ENCODE data around the gene FGF19. TPM values are rescaled to one million over a fixed set of nuclear protein-coding genes. Genes with fewer than 3 reads are reported as not detected.

FGF19 gene
- total and polyA plus RNA-seq, 5 donors, result not detected

- DNase-seq (no peak), ATAC-seq (no peak)
- Histone ChIP-seq H3K9me3 (ENCODE audit: control insufficient read depth, low read length) (no peaks in the 10 kb centered on the region), H3K27me3 (ENCODE audit: control insufficient read depth, insufficient read depth) (no peaks in the 10 kb centered on the region), H3K27ac (ENCODE audit: low read length) (no peak overlapping the region), H3K4me1 (ENCODE audit: control insufficient read depth, insufficient read depth, low read length) (no peaks in the 10 kb centered on the region), H3K4me3 (ENCODE audit: low read length) (no peak overlapping the region)
- intact Hi-C loops (cut with DNase I), result no loop called here
- WGBS, result 88% methylated on average over 2 of the region's 2 CpGs
Measured at GRCh38 chr11:69734367-69734766, 30.5 kb upstream of the FGF19 start.

DNA sequence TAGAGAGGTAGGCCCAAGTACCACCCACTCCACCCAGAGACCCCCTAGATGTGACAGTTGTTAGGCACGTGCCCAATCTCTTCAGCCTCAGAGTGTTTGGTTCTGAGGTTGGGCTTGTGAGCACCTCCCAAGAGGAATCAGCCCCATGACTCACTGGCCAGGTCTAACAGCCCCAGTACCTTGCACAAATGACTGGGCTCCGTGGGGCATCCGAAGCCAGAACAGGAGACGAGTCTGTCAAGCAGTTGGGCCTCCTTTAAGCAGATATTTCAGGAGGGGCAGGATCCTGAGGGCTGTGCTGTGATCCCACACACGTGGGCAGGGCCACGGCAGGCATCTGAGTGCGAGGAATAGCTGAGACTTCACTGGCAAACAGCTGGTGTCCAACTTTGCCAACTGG, 29.1 kb upstream of the FGF19 start:
- H3K9me3 ChIP-seq (ENCODE audit: control insufficient read depth, low read length), result no peaks in the 10 kb centered on the region
- H3K27me3 ChIP-seq (ENCODE audit: control insufficient read depth, insufficient read depth), result no peaks in the 10 kb centered on the region
- no peak overlapping the region for H3K4me3 ChIP-seq (ENCODE audit: low read length)
- DNase-seq (no peak), ATAC-seq (no peak)
- no peaks in the 10 kb centered on the region for H3K4me1 ChIP-seq (ENCODE audit: control insufficient read depth, insufficient read depth, low read length)
- intact Hi-C loops (cut with DNase I), result no loop called here
- no peak overlapping the region for H3K27ac ChIP-seq (ENCODE audit: low read length)
- 71% methylated on average over 7 of the region's 7 CpGs for WGBS

GRCh38 chr11:69731110-69731509, 27.3 kb upstream of the FGF19 start:
- no peak overlapping the region for H3K27ac ChIP-seq (ENCODE audit: low read length)
- no peak for ATAC-seq
- no peak overlapping the region for H3K4me3 ChIP-seq (ENCODE audit: low read length)
- H3K27me3 ChIP-seq (ENCODE audit: control insufficient read depth, insufficient read depth), result no peaks in the 10 kb centered on the region
- 87% methylated on average over 11 of the region's 11 CpGs for WGBS
- H3K4me1 ChIP-seq (ENCODE audit: control insufficient read depth, insufficient read depth, low read length), result no peaks in the 10 kb centered on the region
- intact Hi-C loops (cut with DNase I), result no loop called here
- no peak for DNase-seq
- H3K9me3 ChIP-seq (ENCODE audit: control insufficient read depth, low read length), result no peaks in the 10 kb centered on the region

GRCh38 chr11:69730500-69730899, 26.7 kb upstream of the FGF19 start:
- WGBS, result 85% methylated on average over 8 of the region's 8 CpGs
- H3K27me3 ChIP-seq (ENCODE audit: control insufficient read depth, insufficient read depth), result no peaks in the 10 kb centered on the region
- no peaks in the 10 kb centered on the region for H3K9me3 ChIP-seq (ENCODE audit: control insufficient read depth, low read length)
- no peak overlapping the region for H3K4me3 ChIP-seq (ENCODE audit: low read length)
- H3K4me1 ChIP-seq (ENCODE audit: control insufficient read depth, insufficient read depth, low read length), result no peaks in the 10 kb centered on the region
- no peak for ATAC-seq
- no peak for DNase-seq
- no peak overlapping the region for H3K27ac ChIP-seq (ENCODE audit: low read length)
- intact Hi-C loops (cut with DNase I), result no loop called here

DNA sequence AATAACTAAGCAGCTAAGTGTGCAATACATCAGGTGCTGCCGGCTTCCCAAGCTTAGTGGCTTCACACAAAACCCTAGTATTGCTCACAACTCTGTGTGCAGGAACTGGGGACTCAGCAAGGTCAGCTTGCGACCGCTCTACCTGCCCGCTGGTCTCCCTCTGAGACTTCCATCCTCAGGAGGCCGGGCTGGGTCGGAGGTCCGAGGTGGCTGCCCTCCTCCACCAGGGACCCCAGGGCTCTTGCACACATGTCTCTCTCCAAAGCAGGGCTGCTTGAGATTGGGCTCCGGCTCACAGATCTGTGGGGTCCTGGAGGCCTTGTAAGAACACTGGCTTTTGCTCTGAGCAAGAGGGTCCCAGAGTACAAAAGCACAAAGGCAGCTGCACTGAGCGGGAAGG, 25.4 kb upstream of the FGF19 start:
- no peak overlapping the region for H3K27ac ChIP-seq (ENCODE audit: low read length)
- H3K9me3 ChIP-seq (ENCODE audit: control insufficient read depth, low read length), result no peaks in the 10 kb centered on the region
- H3K4me1 ChIP-seq (ENCODE audit: control insufficient read depth, insufficient read depth, low read length), result no peaks in the 10 kb centered on the region
- WGBS, result 92% methylated on average over 9 of the region's 9 CpGs
- intact Hi-C loops (cut with DNase I), result no loop called here
- H3K4me3 ChIP-seq (ENCODE audit: low read length), result no peak overlapping the region
- H3K27me3 ChIP-seq (ENCODE audit: control insufficient read depth, insufficient read depth), result no peaks in the 10 kb centered on the region
- ATAC-seq (no peak), DNase-seq (no peak)

DNA sequence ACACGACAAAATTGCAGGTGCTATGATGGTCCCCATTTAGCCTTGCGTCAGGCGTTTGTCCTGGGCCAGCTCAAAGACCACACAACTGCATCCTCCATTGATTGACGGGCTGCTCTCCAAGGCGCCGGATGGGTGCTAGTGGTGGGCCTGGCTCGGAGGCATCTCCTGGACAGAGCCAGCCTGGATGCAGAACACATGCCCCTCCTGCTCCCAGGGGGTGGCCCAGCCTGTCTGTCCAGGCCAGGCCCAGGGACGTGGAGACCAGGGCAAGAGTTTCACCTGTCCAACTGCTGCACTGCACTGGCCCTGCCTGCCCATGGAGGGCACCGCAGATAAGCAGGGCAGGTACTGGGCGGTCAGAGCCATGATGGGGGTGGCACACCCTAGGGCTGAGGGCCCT, 23.4 kb upstream of the FGF19 start:
- WGBS, result 85% methylated on average over 10 of the region's 10 CpGs
- no peaks in the 10 kb centered on the region for H3K4me1 ChIP-seq (ENCODE audit: control insufficient read depth, insufficient read depth, low read length)
- H3K27ac ChIP-seq (ENCODE audit: low read length), result no peak overlapping the region
- H3K27me3 ChIP-seq (ENCODE audit: control insufficient read depth, insufficient read depth), result no peaks in the 10 kb centered on the region
- intact Hi-C loops (cut with DNase I), result no loop called here
- no peak for DNase-seq
- no peak for ATAC-seq
- no peak overlapping the region for H3K4me3 ChIP-seq (ENCODE audit: low read length)
- no peaks in the 10 kb centered on the region for H3K9me3 ChIP-seq (ENCODE audit: control insufficient read depth, low read length)

GRCh38 chr11:69726481-69726880, 22.7 kb upstream of the FGF19 start:
- ATAC-seq, result no peak
- Histone ChIP-seq H3K27me3 (ENCODE audit: control insufficient read depth, insufficient read depth) (no peaks in the 10 kb centered on the region), H3K4me1 (ENCODE audit: control insufficient read depth, insufficient read depth, low read length) (no peaks in the 10 kb centered on the region), H3K27ac (ENCODE audit: low read length) (no peak overlapping the region), H3K9me3 (ENCODE audit: control insufficient read depth, low read length) (no peaks in the 10 kb centered on the region), H3K4me3 (ENCODE audit: low read length) (no peak overlapping the region)
- intact Hi-C loops (cut with DNase I), result no loop called here
- no peak for DNase-seq
- WGBS, result 74% methylated on average over 18 of the region's 18 CpGs

- no peak overlapping the region for H3K27ac ChIP-seq (ENCODE audit: low read length)
- no peak overlapping the region for H3K4me3 ChIP-seq (ENCODE audit: low read length)
- DNase-seq (no peak), ATAC-seq (no peak)
- H3K4me1 ChIP-seq (ENCODE audit: control insufficient read depth, insufficient read depth, low read length), result no peaks in the 10 kb centered on the region
- no peaks in the 10 kb centered on the region for H3K27me3 ChIP-seq (ENCODE audit: control insufficient read depth, insufficient read depth)
- no peaks in the 10 kb centered on the region for H3K9me3 ChIP-seq (ENCODE audit: control insufficient read depth, low read length)
- intact Hi-C loops (cut with DNase I), result no loop called here
- 65% methylated on average over 9 of the region's 9 CpGs for WGBS
Measured at GRCh38 chr11:69726019-69726418, 22.2 kb upstream of the FGF19 start.

- Histone ChIP-seq H3K4me3 (ENCODE audit: low read length) (no peak overlapping the region), H3K27me3 (ENCODE audit: control insufficient read depth, insufficient read depth) (no peaks in the 10 kb centered on the region), H3K27ac (ENCODE audit: low read length) (no peak overlapping the region), H3K9me3 (ENCODE audit: control insufficient read depth, low read length) (no peaks in the 10 kb centered on the region), H3K4me1 (ENCODE audit: control insufficient read depth, insufficient read depth, low read length) (no peaks in the 10 kb centered on the region)
- 50% methylated on average over 9 of the region's 9 CpGs for WGBS
- intact Hi-C loops (cut with DNase I), result no loop called here
- DNase-seq (no peak), ATAC-seq (no peak)
Measured at GRCh38 chr11:69721745-69722144, 17.9 kb upstream of the FGF19 start.

DNA sequence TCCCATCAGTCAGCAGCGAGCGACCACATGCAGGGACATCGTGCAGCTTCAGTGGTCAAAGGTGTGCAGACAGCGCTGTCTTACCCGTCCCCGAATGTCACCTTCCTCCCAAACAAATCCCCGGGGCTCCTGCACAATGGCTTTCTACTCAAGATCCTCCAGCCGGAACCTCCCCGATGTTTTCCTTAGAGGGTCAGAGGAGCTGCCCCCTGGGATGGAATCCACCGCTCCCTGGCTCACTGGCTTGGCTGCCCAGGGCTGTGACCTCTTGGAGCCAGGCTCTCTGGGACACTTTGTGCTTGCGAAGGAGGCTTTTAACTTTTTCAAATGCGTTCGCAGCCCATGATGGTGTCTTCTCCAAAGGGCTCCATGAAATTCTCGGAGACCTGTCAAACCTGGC, 17.3 kb upstream of the FGF19 start:
- Histone ChIP-seq H3K27ac (ENCODE audit: low read length) (no peak overlapping the region), H3K27me3 (ENCODE audit: control insufficient read depth, insufficient read depth) (no peaks in the 10 kb centered on the region), H3K9me3 (ENCODE audit: control insufficient read depth, low read length) (no peaks in the 10 kb centered on the region), H3K4me1 (ENCODE audit: control insufficient read depth, insufficient read depth, low read length) (no peaks in the 10 kb centered on the region), H3K4me3 (ENCODE audit: low read length) (no peak overlapping the region)
- ATAC-seq (no peak), DNase-seq (no peak)
- 42% methylated on average over 14 of the region's 14 CpGs for WGBS
- intact Hi-C loops (cut with DNase I), result no loop called here

- Histone ChIP-seq H3K27me3 (ENCODE audit: control insufficient read depth, insufficient read depth) (no peaks in the 10 kb centered on the region), H3K4me1 (ENCODE audit: control insufficient read depth, insufficient read depth, low read length) (no peaks in the 10 kb centered on the region), H3K27ac (ENCODE audit: low read length) (no peak overlapping the region), H3K4me3 (ENCODE audit: low read length) (no peak overlapping the region), H3K9me3 (ENCODE audit: control insufficient read depth, low read length) (no peaks in the 10 kb centered on the region)
- intact Hi-C loops (cut with DNase I), result no loop called here
- WGBS, result 79% methylated on average over 8 of the region's 8 CpGs
- DNase-seq, result no peak
- no peak for ATAC-seq
Measured at GRCh38 chr11:69718912-69719311, 15.1 kb upstream of the FGF19 start.

DNA sequence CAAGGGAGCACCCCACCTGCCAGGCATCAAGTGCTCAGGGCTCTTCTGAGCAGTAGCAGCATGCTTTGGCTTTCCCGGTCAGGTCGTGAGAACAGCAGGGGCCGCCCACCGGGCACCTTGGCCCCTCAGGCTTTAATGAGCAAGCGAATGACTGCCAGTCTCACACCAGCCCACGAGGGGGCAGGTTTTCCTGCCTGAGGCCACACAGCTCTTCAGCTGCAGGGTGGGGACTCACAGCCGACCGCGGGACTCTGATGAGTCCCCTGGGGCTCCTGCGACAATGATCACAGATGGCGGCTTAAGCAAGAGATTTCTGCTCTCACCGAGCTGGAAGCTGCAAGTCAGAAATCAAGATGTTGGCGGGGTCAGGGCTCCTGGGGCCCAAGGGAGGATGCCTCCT, 14.3 kb upstream of the FGF19 start:
- intact Hi-C loops (cut with DNase I), result no loop called here
- Histone ChIP-seq H3K27ac (ENCODE audit: low read length) (no peak overlapping the region), H3K4me1 (ENCODE audit: control insufficient read depth, insufficient read depth, low read length) (no peaks in the 10 kb centered on the region), H3K27me3 (ENCODE audit: control insufficient read depth, insufficient read depth) (no peaks in the 10 kb centered on the region), H3K9me3 (ENCODE audit: control insufficient read depth, low read length) (no peaks in the 10 kb centered on the region), H3K4me3 (ENCODE audit: low read length) (no peak overlapping the region)
- DNase-seq (no peak), ATAC-seq (peak in 1 of 2 donors; percentile 29)
- WGBS, result 5% methylated on average over 13 of the region's 13 CpGs
